GM19239 (cell line): ENCODE results near the gene PSMA6.
"Not testable (repeated sequence)": the region's sequence is repeated elsewhere in the genome, so short reads cannot be mapped to it uniquely, and the experiment has no call there.

ENCODE experiments used
- DNase-seq: peaks from one replicate; pipeline ENCODE4 v3.0.0; 2011; ENCODE audit warnings: low spot score; ENCODE audit not compliant: insufficient read length
- FAIRE-seq: peaks from 2 replicates; lab custom pipeline; 2011; peaks lifted over from hg19 to GRCh38; lab: Jason Lieb, UNC

PSMA6 gene

DNA sequence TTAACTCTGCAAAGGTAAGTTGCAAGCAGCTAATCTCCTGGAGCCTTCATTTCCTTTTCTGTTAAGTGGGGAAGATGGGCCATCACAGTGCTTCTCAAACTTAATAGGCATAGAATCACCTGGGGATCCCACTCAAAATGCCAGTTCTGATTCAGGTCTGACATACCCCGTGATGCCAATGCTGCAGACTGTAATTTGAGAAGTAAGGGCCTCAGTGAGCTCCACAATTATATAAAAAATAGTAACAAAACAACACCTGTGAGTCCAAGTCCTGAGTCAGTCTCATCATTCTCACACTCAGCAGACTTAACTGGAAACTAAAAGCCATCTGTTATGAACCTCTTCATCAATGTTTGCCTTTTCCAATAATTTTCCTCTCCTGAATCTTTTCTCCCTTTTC lies 10.8 kb upstream of the PSMA6 start:
- DNase-seq (no peak), FAIRE-seq (no peak)

DNA sequence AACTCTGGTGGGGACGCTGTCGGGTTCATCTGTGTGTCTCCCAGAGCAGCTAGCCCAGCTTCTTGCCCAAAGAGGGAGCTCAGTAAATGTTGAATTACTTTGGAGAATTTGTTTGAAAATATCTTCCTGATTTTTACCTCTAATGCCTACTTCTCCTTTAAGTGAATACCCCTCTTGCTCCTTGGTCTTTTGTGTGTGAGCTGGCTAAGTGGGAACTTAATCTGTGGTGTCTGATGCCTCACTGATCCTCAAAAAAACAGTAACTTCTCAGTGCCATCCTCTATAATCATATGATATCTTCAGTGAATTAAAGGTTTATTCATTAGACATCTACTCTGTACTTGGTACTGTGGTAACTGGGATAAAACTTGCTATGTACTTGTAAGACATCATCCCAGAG lies 7.7 kb upstream of the PSMA6 start:
- FAIRE-seq (no peak), DNase-seq (no peak)

DNA sequence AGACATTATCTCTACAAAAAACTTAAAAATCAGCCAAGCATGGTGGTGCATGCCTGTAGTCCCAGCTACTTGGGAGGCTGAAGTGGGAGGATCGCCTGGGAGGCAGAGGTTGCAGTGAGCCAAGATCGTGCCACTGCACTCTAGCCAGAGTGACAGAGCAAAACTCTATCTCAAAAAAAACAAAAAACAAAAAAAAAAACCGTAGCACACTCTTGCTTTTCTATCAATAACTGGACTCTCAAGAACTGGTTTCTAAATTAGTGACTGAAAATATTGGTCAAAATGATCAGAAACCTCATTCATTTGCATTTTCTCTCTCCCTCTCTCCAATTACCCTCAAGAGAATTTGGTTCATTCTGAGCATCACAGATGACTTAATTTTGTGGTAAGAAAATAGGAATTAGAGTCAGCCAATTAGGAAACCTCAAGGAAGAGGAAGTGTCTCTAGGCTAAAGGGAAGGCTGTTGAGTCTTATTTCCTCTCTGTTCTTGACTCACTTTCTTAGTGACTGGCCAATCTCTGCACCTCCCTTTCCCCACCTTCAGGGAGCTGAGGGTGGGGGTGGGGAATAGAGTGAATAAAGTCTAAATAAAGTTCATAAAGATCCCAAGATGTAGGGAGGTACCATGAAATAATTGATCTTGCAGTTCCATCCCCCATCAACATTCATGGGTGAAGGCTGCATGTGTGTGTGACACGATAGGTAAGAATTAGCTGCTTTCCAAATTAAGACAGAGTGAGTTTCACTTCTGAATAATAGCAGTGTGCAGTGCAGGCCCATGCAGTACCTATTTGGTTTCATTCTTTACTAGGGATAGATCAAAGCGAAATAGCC lies 6.8 kb upstream of the PSMA6 start:
- DNase-seq (peak; percentile 54), FAIRE-seq (peak; percentile 94)

DNA sequence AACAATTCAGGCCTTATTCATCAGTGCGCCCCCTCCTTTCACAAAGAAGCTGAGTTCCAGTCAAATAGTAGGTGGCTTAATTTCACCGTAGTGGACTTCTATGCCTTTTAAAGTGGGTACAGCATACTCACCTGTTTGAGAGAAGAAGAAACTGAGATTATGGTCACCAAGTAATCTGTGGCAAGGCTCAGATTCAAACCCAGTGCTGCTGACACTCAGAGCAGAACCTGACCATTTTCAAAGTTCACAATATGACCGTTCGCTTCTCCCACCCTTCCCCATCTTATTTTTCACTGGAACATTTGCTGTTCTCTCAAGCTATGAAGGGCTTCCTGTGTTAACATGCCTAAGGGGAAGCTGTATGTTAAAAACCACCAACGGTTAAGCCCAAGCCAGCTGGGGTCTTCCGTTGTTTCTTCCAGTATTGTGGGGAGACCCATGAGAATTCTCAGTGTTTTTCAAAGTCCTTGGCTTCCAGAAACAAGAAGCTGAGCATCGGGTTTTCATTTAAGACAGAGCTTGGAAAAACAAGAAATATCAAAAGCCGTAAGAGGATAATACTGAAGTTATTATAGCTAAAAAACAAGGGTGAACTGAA lies 6.1 kb upstream of the PSMA6 start:
- no peak for DNase-seq
- FAIRE-seq = no peak

DNA sequence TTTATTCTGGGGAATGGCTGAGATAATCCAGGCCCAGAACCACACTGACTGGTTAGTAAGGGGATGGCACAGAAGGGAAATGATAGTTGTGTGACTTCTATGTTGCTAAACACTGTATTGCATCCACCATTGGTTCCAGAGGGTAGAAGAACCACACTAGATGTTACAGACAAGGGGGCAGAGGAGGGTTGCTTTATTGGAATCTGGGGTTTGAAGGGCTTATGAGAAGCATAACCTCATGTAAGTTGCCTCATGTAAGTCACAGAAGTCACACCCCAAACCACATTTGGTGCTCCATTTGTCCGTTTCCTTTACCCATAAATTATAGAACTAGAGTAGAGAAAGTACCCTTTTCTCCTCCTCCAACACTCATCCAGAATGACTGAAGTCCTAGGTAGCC lies 5.5 kb upstream of the PSMA6 start:
- DNase-seq (no peak), FAIRE-seq (peak; percentile 73)

DNA sequence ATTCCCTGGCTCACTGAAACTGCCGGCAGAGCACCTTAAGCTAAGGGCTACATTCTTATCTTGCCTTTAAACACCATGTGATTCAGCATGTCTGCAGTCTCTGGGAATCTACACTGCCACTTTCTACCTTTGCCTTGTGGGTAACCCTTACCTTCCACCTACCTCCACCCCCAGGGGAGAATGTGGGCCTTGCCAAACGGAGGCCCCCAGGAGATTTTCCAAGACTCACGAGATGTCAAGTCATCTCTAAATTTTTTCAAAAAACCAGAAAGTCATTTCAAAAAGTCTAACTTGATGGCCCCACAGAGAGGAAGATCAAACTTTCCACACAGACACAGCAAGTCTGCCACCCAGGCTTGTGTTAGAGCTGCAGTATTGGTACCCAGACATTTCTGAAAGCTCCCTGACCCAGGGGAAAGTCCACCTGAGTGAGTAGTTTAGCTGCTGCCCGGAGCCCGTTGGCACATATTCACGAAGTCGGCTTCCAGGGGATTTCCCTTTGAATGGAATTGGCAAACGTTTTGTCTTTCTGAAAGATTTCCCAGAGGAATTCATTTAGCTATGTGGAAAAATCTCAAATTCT lies 4.7 kb upstream of the PSMA6 start:
- FAIRE-seq (peak; percentile 26), DNase-seq (no peak)

DNA sequence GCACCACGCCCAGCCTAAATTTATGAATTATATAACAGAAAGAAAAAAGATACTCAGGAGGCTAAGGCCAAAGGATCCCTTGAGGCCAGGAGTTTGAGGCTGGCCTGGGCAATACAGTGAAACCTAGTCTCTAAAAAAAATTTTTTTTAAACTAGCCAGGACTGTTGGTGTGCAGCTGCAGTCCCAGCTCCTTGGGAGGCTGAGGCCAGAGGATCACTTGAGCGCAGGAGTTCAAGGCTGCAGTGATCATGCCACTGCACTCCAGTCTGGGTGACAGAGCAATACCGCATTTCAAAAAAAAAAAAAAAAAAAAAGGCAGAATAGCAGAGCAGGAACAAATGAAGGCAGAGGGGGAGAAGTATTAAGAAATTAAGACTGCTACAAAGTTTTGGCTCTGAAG lies 2.6 kb upstream of the PSMA6 start:
- DNase-seq (no peak), FAIRE-seq (no peak)

DNA sequence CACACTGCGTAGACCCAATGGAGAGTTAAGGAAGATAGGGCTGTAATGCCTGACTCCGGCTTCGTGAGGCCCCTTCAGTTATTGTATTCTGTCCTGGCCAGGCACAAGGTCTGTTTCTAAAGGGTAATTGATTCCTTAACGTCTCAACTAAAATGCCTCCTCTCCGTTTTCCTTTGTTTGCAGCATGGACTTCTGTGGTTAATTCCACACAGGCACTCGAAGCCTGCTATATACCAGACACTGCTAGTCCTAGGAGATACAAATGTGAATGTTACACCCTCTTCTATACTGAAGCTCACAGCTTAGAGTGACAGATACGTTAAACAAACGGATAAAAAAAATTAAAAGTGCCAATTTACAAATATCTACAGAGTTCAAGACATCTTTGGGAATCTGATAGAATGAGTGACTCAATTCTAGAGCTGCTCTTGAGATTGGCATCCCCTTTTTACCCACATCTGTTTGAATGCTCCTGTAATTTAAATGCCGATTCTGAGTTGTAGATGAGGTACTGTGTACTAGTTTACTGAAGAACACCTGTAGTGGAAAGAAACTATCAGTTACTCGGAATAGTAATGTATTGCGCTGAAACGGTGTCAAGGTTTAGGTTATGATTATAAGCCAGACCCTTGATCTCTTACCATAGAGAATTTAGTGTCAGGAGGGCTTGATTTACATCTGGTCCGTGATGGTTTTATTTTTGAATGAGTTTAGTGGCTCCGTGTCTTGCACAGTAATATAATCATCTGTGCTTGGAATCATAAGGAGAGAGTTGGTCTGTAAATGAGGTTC lies 784 bp downstream of the PSMA6 start:
- no peak for FAIRE-seq
- no peak for DNase-seq

DNA sequence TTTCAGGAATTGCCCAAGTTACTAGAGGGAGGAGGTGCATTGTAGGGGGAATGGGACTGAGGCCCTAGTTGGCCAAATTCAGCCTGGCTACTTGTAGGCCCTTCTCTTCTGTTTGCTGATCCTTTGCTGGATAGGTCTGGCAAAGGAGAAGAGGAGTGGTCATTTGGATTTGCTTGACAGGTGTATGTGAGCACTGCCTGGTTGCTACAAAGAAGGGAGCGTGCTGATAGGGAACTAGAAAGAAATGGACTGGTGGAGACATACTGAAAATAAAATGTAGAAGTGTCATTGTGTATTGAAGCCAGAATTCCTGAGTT lies 3.6 kb downstream of the PSMA6 start:
- DNase-seq (no peak), FAIRE-seq (no peak)

DNA sequence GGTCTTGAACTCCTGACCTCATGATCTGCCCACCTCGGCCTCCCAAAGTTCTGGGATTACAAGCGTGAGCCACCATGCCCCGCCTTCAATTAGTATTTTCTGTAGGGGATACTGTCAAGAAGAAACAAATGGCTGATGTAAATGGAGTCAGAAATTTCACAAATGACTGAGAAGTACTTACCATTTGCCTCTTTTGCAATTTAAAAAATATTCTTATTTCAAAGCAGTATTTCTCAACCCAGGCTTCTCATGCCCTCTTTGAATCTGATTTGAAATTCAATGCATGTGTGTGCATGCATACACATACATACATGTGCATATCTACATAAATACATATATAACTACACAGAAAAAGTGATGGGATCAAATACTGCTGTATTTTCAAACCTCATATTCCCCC lies 4.4 kb downstream of the PSMA6 start:
- FAIRE-seq = no peak
- no peak for DNase-seq

DNA sequence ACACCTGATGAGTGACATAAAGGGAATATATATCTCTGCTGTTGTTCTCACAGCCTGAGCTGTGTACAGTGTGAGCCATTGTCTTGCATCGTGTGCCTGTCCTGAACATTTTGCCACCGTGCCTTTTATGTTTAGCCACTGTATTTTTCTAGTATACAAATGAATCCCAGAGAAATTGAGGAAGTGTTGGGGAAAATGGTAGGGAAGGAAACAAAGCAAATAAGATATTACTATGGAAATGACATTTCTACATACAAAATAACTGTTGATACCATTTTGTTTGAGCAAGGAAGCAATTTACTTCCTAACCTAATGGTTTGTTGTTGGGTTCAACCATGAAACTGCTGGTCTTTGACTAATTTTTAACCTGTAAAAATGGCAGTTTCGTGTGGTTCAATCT lies 5.5 kb downstream of the PSMA6 start:
- no peak for FAIRE-seq
- no peak for DNase-seq

DNA sequence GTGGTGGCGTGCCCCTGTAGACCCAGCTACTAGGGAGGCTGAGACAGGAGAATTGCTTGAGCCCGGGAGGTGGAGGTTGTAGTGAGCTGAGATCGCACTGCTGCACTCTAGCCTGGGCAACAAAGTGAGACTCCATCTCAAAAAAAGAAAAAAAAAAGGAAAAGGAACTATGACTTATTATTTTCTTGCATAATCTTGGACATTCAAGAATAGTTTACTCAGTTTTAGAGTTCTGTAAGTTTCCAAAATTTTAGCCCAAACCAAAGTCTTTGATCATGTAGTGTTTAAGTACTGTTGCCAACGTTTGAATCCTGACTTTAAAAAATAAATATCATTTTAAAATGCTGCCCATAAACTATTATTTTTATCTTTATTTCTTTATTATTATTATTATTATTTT lies 6.2 kb downstream of the PSMA6 start:
- DNase-seq (no peak), FAIRE-seq (no peak)

DNA sequence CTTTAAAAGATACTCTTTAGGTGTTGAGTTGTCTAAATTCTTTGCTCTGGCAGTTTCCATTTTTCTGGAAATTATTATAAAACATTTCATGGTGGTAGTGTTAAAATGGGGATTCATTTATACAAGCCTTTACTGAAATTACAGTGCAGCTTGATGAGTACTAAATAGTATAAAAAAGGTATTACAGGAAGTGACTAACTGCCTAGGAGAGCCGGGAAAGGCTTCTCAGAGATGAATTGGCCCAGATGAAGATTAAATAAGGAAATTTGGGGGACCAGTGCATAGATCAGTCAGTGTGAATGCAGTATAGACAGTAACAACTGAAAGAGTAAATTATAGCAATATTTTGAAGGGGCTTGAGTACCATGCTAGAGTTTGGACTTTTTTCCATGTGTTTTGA lies 7.5 kb downstream of the PSMA6 start:
- no peak for FAIRE-seq
- DNase-seq = no peak

DNA sequence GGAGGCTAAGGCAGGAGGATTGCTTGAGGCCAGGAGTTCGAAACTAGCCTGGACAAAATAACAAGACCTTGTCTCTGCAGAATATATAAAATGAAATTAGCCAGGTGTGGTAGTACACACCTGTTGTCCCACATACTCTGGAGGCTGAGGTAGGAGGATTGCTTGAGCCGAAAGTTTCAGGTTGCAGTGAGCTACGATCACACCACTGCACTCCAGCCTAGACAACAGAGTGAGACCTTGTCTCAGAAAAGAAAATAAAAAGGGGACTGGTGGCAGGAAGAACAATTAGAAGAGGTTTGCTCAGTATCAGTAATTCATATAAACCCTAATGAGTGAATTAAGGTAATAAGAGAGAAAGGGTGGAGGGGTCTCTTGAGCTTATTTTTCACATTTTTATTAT lies 8.0 kb downstream of the PSMA6 start:
- FAIRE-seq (no peak), DNase-seq (no peak)

DNA sequence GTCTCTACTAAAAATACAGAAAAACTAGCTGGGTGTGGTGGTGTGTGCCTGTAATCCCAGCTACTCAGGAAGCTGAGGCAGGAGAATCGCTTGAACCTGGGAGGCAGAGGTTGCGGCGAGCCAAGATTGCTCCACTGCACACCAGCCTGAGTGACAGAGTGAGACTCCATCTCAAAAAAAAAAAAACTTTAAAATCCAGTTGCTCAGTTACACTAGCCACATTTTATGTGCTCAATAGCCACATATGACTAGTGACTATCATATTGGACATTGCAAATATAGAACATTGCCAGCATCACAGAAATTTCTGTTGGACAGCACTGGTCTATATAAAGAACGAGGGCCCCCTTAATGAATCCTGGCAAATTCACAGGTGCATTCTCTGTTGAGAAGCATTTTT lies 9.2 kb downstream of the PSMA6 start:
- DNase-seq, FAIRE-seq: not testable (repeated sequence)

DNA sequence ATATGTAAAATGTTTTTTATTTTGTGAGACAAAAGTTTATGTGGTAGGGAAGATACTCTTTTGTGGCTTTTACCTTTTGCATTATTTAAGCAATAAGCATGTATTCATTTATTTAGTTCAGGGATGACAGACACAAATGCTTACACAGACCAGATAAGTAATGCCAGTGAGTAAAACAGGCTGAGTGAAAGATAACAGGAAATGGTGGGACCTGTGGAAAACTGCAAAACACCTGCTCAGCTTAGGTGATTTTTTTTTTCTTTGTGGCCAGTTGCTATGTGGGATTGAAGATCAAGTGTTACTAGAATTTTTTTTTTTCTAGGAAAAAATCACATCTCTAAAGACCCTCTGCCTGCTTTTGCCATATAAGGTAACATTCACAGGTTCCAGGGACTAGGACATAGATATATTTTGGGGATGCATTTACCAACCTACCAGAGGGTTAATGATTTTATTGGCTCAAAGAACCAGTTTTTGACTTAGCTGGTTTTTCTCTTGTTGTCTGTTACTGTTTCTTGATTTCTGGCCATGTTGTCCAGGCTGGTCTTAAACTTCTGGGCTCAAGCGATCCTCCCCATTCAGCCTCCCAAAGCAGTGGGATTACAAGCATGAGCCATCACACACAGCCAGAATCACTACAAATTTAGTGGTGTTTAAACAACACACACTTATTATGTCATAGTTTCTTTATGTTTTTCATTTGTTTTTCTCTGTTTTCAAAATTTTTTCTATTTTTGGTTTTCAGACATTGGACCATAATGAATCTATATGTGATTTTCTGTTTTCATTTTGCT lies 9.8 kb downstream of the PSMA6 start:
- FAIRE-seq (peak; percentile 4), DNase-seq (no peak)

DNA sequence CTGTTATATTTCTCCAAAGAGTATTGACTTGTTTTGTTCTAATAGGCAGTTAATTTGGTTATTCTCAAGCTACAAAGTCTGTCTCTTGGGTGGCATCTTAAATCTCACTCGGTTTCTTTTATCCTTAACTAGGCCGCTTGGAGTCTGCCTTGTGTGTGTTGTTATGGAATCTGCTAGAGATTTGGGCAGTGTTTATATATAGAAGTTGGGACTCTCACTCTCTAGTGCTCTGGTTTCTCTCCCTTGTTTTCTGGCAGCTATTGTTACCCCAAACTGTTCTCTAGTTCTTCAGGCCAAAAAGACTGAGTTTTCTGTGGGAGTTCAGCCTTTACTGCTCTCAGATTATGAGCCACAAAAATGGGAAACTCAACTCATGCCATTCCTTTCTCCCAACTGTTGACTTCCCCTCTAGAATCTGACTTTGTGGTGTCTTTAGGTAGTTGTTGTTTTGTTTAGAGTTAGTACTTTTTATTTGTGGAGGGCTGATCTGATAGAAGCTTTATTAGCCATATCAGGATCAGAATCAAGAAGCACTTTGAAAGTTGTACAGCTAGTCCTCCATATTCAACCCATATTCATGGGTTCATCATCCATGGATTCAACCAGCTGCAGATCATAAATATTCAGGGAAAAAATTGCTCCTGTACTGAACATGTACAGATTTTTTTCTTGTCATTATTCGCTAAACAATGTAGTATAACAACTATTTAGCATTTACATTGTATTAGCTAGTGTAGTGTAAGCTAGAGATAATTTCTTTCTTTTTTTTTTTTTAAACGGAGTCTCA lies 11.2 kb downstream of the PSMA6 start:
- DNase-seq = no peak
- no peak for FAIRE-seq

DNA sequence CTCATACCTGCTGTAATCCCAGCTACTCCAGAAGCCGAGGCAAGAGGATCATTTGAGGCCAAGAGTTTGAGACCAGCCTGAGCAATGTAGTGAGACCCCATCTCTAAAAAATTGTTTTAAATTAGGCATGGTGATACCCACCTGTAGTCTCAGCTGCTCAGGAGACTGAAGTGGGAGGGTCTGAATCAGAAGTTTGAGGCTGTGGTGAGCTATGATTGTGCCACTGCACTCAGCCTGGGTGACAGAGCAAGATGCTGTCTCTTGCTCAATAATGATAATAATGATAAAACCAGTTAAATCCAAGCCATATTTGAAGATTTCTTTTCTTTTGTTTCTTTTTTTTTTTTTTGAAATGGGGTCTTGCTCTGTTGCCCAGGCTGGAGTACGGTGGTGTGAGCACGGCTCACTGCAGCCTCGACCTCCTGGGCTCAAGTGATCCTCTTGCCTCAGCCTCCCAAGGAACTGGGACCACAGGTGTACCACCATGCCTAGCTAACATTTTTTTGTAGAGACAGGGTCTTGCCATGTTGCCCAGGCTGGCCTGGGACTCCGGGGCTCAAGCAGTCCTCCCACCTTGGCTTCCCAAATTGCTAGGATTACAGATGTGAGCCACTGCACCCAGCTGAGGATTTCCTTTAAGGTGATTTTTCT lies 12.8 kb downstream of the PSMA6 start:
- DNase-seq = no peak
- FAIRE-seq = no peak

DNA sequence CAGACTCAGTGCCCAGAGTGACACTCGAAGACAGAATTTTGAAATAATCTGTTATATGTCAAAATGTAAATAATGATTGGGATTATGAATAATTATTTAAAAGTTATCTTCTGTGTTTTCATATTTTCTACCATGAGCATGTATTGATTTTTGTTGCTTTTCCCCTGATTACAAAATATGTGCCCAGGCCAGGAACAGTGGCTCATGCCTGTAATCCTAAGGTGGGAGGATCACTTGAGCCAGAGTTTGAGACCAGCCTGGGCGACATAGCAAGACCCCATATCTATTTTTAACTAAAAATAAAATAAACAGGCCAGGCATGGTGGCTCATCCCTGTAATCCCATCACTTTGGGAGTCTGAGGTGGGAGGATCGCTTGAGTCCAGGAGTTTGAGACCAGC lies 13.5 kb downstream of the PSMA6 start:
- FAIRE-seq (no peak), DNase-seq (no peak)
